Upper lobe of left lung (tissue), 4 donors: ENCODE measurements around the gene CTDNEP1.

Experiments
- CTCF ChIP-seq, 6 experiments: fragments of 450-650 bp in 4 of 6; fragments of 200-600 bp in 2 of 6; sonication (generic) in 2 of 6; IDR thresholded peaks; one replicate each; pipeline ENCODE4 v1.5.1; 2016 to 2019; ENCODE audit warnings: antibody characterized with exemption in 6 of 6
- POLR2A ChIP-seq, 4 donors: fragments of 450-650 bp; IDR thresholded peaks; one replicate each; pipeline ENCODE4 v1.5.1; 2016 to 2017; ENCODE audit warnings: antibody characterized with exemption in 4 of 4, mild to moderate bottlenecking in 2 of 4
- POLR2AphosphoS5 ChIP-seq, 2 donors: sonication (generic); formaldehyde crosslinking; IDR thresholded peaks; one replicate each; pipeline ENCODE4 v1.5.1; 2017; ENCODE audit warnings: antibody characterized with exemption in 2 of 2

DNA sequence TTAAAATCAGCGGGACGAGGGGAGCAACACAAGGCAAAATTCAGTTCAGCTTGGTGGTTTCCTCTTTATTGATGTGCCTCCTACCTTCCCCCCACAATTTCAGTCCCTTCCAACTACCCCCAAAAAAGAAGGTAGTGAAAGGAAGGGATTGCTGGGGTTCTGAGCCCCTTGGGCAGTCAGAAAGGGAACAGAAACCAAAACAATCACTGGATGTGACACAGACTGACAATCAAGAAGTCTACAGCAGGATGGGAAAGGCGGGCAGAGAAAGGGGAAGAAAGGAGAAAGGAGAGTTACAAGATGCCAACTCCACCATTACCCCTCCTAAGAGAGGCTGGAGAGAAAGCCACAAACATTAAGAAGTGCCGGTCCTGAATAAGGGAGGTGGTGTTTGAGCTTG is 11.2 kb downstream of the CTDNEP1 start:
- TF ChIP-seq CTCF (IDR thresholded peaks at IDR 0.05) (no peak), POLR2A (IDR thresholded peaks at IDR 0.05) (no peak), POLR2AphosphoS5 (IDR thresholded peaks at IDR 0.05) (no peak)
